ENCODE results near the gene RGP1.

DNA sequence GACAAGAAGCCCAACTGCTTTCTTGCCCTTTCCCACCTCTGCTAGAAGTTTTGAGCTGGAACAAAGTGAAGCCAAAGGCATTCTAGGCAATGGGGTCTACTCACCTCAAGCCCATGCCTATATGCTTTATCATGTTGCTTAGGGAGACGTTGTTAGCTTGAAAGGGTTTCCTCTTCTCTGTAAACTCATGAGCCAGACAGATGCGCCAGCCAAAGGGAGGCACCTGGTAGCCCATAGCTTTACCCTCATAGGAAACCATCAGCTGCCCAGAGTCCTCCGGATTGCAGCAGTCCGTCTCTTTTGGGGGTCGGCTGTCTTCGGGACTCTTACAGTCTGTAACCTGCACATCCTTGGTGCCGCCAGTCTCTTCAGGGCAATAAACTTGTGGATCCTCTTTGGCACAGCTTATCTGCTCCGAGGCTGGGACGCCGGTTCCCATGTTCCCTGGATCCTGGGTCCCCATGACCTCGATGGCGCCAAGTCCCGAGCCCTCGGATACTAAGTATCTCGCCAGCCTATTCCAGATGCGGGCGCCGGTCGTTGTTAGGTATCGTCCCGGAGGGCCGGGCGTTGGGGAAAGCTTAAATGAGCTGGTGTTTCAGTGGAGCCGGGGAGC lies 737 bp upstream of the RGP1 start:
- TF ChIP-seq STAG1 (CRISPR knock-in tag; IDR thresholded peaks at IDR 0.05; ENCODE audit: borderline replicate concordance) (no peak), ZNF274 (IDR thresholded peaks at IDR 0.05; ENCODE audit: borderline replicate concordance, low read depth, low read length) (no peak), RFX5 (IDR thresholded peaks at IDR 0.05; ENCODE audit: low read depth, low read length) (no peak), HMG20A (CRISPR knock-in tag; conservative IDR thresholded peaks at IDR 0.05) (no peak), ZNF121 (CRISPR knock-in tag; conservative IDR thresholded peaks at IDR 0.05) (no peak), EZH2 (IDR thresholded peaks at IDR 0.05; ENCODE audit: borderline replicate concordance, low read depth, low read length) (no peak), YY1 (IDR thresholded peaks at IDR 0.05; ENCODE audit: borderline replicate concordance in 1 of 3, control insufficient read depth in 1 of 3, extremely low read depth in 1 of 3, insufficient read depth in 3 of 3, insufficient read length in 1 of 3, insufficient replicate concordance in 2 of 3, low read depth in 1 of 3, low read length in 2 of 3) (no peak), NCOA2 (IDR thresholded peaks at IDR 0.05; ENCODE audit: partially characterized antibody in 2 of 2) (no peak), ZNF232 (CRISPR knock-in tag; IDR thresholded peaks at IDR 0.05) (no peak), TCF7L2 (IDR thresholded peaks at IDR 0.05; ENCODE audit: low read depth, low read length) (no peak), ILF3 (IDR thresholded peaks at IDR 0.05; ENCODE audit: borderline replicate concordance) (no peak), TFAM (CRISPR knock-in tag; conservative IDR thresholded peaks at IDR 0.05) (no peak)
- TF ChIP-seq, protein P1, sequence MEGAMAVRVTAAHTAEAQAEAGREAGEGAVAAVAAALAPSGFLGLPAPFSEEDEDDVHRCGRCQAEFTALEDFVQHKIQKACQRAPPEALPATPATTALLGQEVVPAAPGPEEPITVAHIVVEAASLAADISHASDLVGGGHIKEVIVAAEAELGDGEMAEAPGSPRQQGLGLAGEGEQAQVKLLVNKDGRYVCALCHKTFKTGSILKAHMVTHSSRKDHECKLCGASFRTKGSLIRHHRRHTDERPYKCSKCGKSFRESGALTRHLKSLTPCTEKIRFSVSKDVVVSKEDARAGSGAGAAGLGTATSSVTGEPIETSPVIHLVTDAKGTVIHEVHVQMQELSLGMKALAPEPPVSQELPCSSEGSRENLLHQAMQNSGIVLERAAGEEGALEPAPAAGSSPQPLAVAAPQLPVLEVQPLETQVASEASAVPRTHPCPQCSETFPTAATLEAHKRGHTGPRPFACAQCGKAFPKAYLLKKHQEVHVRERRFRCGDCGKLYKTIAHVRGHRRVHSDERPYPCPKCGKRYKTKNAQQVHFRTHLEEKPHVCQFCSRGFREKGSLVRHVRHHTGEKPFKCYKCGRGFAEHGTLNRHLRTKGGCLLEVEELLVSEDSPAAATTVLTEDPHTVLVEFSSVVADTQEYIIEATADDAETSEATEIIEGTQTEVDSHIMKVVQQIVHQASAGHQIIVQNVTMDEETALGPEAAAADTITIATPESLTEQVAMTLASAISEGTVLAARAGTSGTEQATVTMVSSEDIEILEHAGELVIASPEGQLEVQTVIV (CRISPR knock-in tag; IDR thresholded peaks at IDR 0.05; ENCODE audit: borderline replicate concordance): no peak
- TF ChIP-seq, protein P2, sequence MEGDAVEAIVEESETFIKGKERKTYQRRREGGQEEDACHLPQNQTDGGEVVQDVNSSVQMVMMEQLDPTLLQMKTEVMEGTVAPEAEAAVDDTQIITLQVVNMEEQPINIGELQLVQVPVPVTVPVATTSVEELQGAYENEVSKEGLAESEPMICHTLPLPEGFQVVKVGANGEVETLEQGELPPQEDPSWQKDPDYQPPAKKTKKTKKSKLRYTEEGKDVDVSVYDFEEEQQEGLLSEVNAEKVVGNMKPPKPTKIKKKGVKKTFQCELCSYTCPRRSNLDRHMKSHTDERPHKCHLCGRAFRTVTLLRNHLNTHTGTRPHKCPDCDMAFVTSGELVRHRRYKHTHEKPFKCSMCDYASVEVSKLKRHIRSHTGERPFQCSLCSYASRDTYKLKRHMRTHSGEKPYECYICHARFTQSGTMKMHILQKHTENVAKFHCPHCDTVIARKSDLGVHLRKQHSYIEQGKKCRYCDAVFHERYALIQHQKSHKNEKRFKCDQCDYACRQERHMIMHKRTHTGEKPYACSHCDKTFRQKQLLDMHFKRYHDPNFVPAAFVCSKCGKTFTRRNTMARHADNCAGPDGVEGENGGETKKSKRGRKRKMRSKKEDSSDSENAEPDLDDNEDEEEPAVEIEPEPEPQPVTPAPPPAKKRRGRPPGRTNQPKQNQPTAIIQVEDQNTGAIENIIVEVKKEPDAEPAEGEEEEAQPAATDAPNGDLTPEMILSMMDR (IDR thresholded peaks at IDR 0.05 in 2 of 3, conservative IDR thresholded peaks at IDR 0.05 in 1 of 3; ENCODE audit: insufficient read depth in 2 of 3, low read depth in 1 of 3, low read length in 3 of 3): no peak
